Activated naive CD8-positive, alpha-beta T cell treated with anti-CD3 and anti-CD28 coated beads, Interleukin-2, amount 10 ng/mL, durations not matched to agents 7 days and 5 days (primary cell): ENCODE measurements around the gene TARDBP. TPM values are rescaled to one million over a fixed set of nuclear protein-coding genes. Genes with fewer than 3 reads are reported as not detected.

Experiments
- ATAC-seq: fragments of 150-1000 bp; cut with Tn5 transposase; one replicate; pipeline ENCODE4 v1.10.0; 2021; ENCODE audit warnings: low read depth, moderate library complexity
- POLR2A ChIA-PET: fragments of 350-600 bp; sonication (Branson Sonifier 250); formaldehyde crosslinking; loops from one replicate; lab custom pipeline; 2021; ENCODE audit warnings: antibody characterized with exemption; lab: Charles Lee
- DNase-seq: peaks from one replicate; pipeline ENCODE4 v3.0.0; 2021
- H3K27ac Mint-ChIP-seq: one replicate; pipeline ENCODE4 v1.8.0; 2022; ENCODE audit warnings: mild to moderate bottlenecking, mixed read lengths
- H3K27me3 Mint-ChIP-seq: one replicate; pipeline ENCODE4 v1.8.0; 2022; ENCODE audit warnings: mild to moderate bottlenecking, moderate library complexity, mixed read lengths
- H3K36me3 Mint-ChIP-seq: one replicate; pipeline ENCODE4 v1.8.0; 2021; ENCODE audit warnings: mild to moderate bottlenecking, mixed read lengths
- H3K4me1 Mint-ChIP-seq: one replicate; pipeline ENCODE4 v1.8.0; 2021; ENCODE audit warnings: mixed read lengths
- H3K4me3 Mint-ChIP-seq: one replicate; pipeline ENCODE4 v1.8.0; 2022; ENCODE audit warnings: mild to moderate bottlenecking, moderate library complexity, mixed read lengths
- H3K9me3 Mint-ChIP-seq: one replicate; pipeline ENCODE4 v1.8.0; 2021; ENCODE audit warnings: mixed read lengths
- total RNA-seq, 2 experiments: library from RNA; stranded (reverse); gene quantifications; one replicate each; pipeline ENCODE4 v1.2.3, GENCODE V29; 2021

TARDBP gene
- total RNA-seq = 100 to 1,000 TPM; 166 to 174 TPM

- Mint-ChIP-seq H3K4me1 (peaks cover 17% of the 10 kb centered on the region), H3K36me3 (peaks cover 19% of the 10 kb centered on the region), H3K4me3 (peak within 1 kb of the TSS; percentile 91), H3K27ac (peak within 1 kb of the TSS; percentile 99), H3K27me3 (no peaks in the 10 kb centered on the region), H3K9me3 (no peaks in the 10 kb centered on the region)
- DNase-seq (peak; percentile 93), ATAC-seq (peak; percentile 82)
- POLR2A ChIA-PET = interaction anchor here (0.6 to 1.9 kb wide), 16 partner anchors 9 to 895 kb away, joined by 3 to 8 read pairs (median 3); partner anchors contain the start of gene SRM
Observed at GRCh38 chr1:11012260-11013159, at the start of gene TARDBP. Gene TARDBP, plus strand, starts transcription at chr1:11012654. Its CDS starts 1,074 bp downstream, at chr1:11013728.

- DNase-seq (peak; percentile 47), ATAC-seq (peak; percentile 39)
- Mint-ChIP-seq H3K36me3 (no peaks in the 10 kb centered on the region), H3K4me1 (peaks cover 29% of the 10 kb centered on the region), H3K9me3 (no peaks in the 10 kb centered on the region), H3K27me3 (peaks cover 56% of the 10 kb centered on the region), H3K4me3 (peak overlapping the region; percentile 65), H3K27ac (no peak overlapping the region)
- POLR2A ChIA-PET = interaction anchor here (0.6 to 1.1 kb wide), 3 partner anchors 47 to 505 kb away, joined by 3 to 6 read pairs (median 4); partner anchors contain the start of gene TARDBP
Observed at GRCh38 chr1:10965546-10966226, 46.8 kb upstream of the TARDBP start.

- Mint-ChIP-seq H3K27me3 (peaks cover 45% of the 10 kb centered on the region), H3K4me1 (peaks cover 26% of the 10 kb centered on the region), H3K9me3 (no peaks in the 10 kb centered on the region), H3K27ac (peak overlapping the region; percentile 54), H3K36me3 (no peaks in the 10 kb centered on the region), H3K4me3 (no peak overlapping the region)
- POLR2A ChIA-PET = interaction anchor here (0.6 to 0.7 kb wide), 2 partner anchors 12 to 465 kb away, joined by 3 to 4 read pairs; no protein-coding TSS in a partner anchor
- DNase-seq (no peak), ATAC-seq (no peak)
Observed at GRCh38 chr1:10967090-10967489, 45.4 kb upstream of the TARDBP start.

GRCh38 chr1:10968411-10968826 is 44.0 kb upstream of the TARDBP start:
- Mint-ChIP-seq H3K27me3 (peaks cover 35% of the 10 kb centered on the region), H3K9me3 (no peaks in the 10 kb centered on the region), H3K4me1 (peaks cover 26% of the 10 kb centered on the region), H3K36me3 (no peaks in the 10 kb centered on the region), H3K4me3 (no peak overlapping the region), H3K27ac (no peak overlapping the region)
- no peak for DNase-seq
- no peak for ATAC-seq
- POLR2A ChIA-PET = no interaction called here

GRCh38 chr1:10969267-10969970 is 43.0 kb upstream of the TARDBP start:
- H3K27ac Mint-ChIP-seq = no peak overlapping the region
- DNase-seq (no peak), ATAC-seq (no peak)
- H3K4me3 Mint-ChIP-seq = no peak overlapping the region
- peaks cover 21% of the 10 kb centered on the region for H3K4me1 Mint-ChIP-seq
- POLR2A ChIA-PET = no interaction called here
- H3K36me3 Mint-ChIP-seq = no peaks in the 10 kb centered on the region
- H3K27me3 Mint-ChIP-seq = peaks cover 27% of the 10 kb centered on the region
- no peaks in the 10 kb centered on the region for H3K9me3 Mint-ChIP-seq

GRCh38 chr1:10969971-10970332 is 42.5 kb upstream of the TARDBP start:
- Mint-ChIP-seq H3K4me3 (no peak overlapping the region), H3K27ac (no peak overlapping the region), H3K36me3 (no peaks in the 10 kb centered on the region), H3K27me3 (peaks cover 27% of the 10 kb centered on the region), H3K9me3 (no peaks in the 10 kb centered on the region), H3K4me1 (peaks cover 18% of the 10 kb centered on the region)
- DNase-seq = no peak
- no peak for ATAC-seq
- POLR2A ChIA-PET = no interaction called here

GRCh38 chr1:10973552-10973951 is 38.9 kb upstream of the TARDBP start:
- no peak overlapping the region for H3K4me3 Mint-ChIP-seq
- POLR2A ChIA-PET = no interaction called here
- H3K36me3 Mint-ChIP-seq = no peaks in the 10 kb centered on the region
- no peak for ATAC-seq
- H3K27me3 Mint-ChIP-seq = peaks cover 16% of the 10 kb centered on the region
- H3K9me3 Mint-ChIP-seq = no peaks in the 10 kb centered on the region
- no peak for DNase-seq
- H3K4me1 Mint-ChIP-seq = no peaks in the 10 kb centered on the region
- H3K27ac Mint-ChIP-seq = no peak overlapping the region

GRCh38 chr1:10973956-10974881 is 38.2 kb upstream of the TARDBP start:
- H3K27ac Mint-ChIP-seq = no peak overlapping the region
- no peaks in the 10 kb centered on the region for H3K4me1 Mint-ChIP-seq
- H3K36me3 Mint-ChIP-seq = no peaks in the 10 kb centered on the region
- ATAC-seq (no peak), DNase-seq (no peak)
- H3K4me3 Mint-ChIP-seq = no peak overlapping the region
- peaks cover 15% of the 10 kb centered on the region for H3K27me3 Mint-ChIP-seq
- POLR2A ChIA-PET = no interaction called here
- H3K9me3 Mint-ChIP-seq = no peaks in the 10 kb centered on the region

GRCh38 chr1:10975567-10976326 is 36.7 kb upstream of the TARDBP start:
- POLR2A ChIA-PET = no interaction called here

GRCh38 chr1:10978719-10979118 is 33.7 kb upstream of the TARDBP start:
- no peaks in the 10 kb centered on the region for H3K9me3 Mint-ChIP-seq
- H3K27me3 Mint-ChIP-seq = peaks cover 29% of the 10 kb centered on the region
- ATAC-seq = no peak
- DNase-seq = no peak
- POLR2A ChIA-PET = interaction anchor here (0.6 kb wide), 1 partner anchor 513 kb away, joined by 3 read pairs; no protein-coding TSS in a partner anchor
- no peak overlapping the region for H3K4me3 Mint-ChIP-seq
- H3K4me1 Mint-ChIP-seq = no peaks in the 10 kb centered on the region
- no peak overlapping the region for H3K27ac Mint-ChIP-seq
- no peaks in the 10 kb centered on the region for H3K36me3 Mint-ChIP-seq

More at GRCh38 chr1:10975567-10976326, 36.7 kb upstream of the TARDBP start:
- H3K36me3 Mint-ChIP-seq = no peaks in the 10 kb centered on the region
- H3K4me3 Mint-ChIP-seq = no peak overlapping the region
- DNase-seq (no peak), ATAC-seq (no peak)
- no peaks in the 10 kb centered on the region for H3K9me3 Mint-ChIP-seq
- no peak overlapping the region for H3K27ac Mint-ChIP-seq
- no peaks in the 10 kb centered on the region for H3K4me1 Mint-ChIP-seq
- peaks cover 16% of the 10 kb centered on the region for H3K27me3 Mint-ChIP-seq

GRCh38 chr1:10979483-10979920 is 33.0 kb upstream of the TARDBP start:
- Mint-ChIP-seq H3K27me3 (peaks cover 32% of the 10 kb centered on the region), H3K36me3 (no peaks in the 10 kb centered on the region), H3K9me3 (no peaks in the 10 kb centered on the region), H3K27ac (no peak overlapping the region), H3K4me3 (no peak overlapping the region), H3K4me1 (no peaks in the 10 kb centered on the region)
- ATAC-seq (no peak), DNase-seq (no peak)
- POLR2A ChIA-PET = interaction anchor here (0.6 kb wide), 1 partner anchor 13 kb away, joined by 4 read pairs; no protein-coding TSS in a partner anchor
